H1 (cell line): ENCODE results near the gene PRCP. TPM values are rescaled to one million over a fixed set of nuclear protein-coding genes. Genes with fewer than 3 reads are reported as not detected.

Source experiments
- CTCF ChIA-PET: fragments of 300-600 bp; sonication (Branson Sonifier 250); formaldehyde crosslinking; loops from one replicate; lab custom pipeline; 2021; ENCODE audit not compliant: partially characterized antibody; lab: Charles Lee
- POLR2A ChIA-PET: fragments of 300-600 bp; sonication (Branson Sonifier 250); formaldehyde crosslinking; loops from one replicate; lab custom pipeline; 2021; ENCODE audit warnings: inconsistent platforms; ENCODE audit not compliant: partially characterized antibody; lab: Charles Lee
- DNase-seq, 2 experiments: peaks; one replicate each; pipeline versions ENCODE4 v3.0.0 to v3.0.0-alpha.2; 2010 to 2022; ENCODE audit warnings: low spot score in 2 of 2, low read depth in 1 of 2, mixed read lengths in 1 of 2
- FAIRE-seq: peaks from 2 replicates; lab custom pipeline; 2011; peaks lifted over from hg19 to GRCh38; lab: Jason Lieb, UNC
- H2AFZ ChIP-seq: 2 replicates; pipeline ENCODE4 v1.8.1; 2012; ENCODE audit warnings: low read length, inconsistent platforms
- H2AK5ac ChIP-seq: 2 replicates; pipeline ENCODE4 v1.6.1; 2013; ENCODE audit warnings: low read depth, low read length
- H2BK120ac ChIP-seq: replicated peaks from 2 replicates; pipeline ENCODE3; 2013; ENCODE audit warnings: low read depth, low read length, inconsistent platforms
- H2BK12ac ChIP-seq: 2 replicates; pipeline ENCODE4 v1.6.1; 2013; ENCODE audit warnings: low read depth, low read length
- H2BK15ac ChIP-seq: 2 replicates; pipeline ENCODE4 v1.6.1; 2013; ENCODE audit warnings: low read length
- H2BK20ac ChIP-seq: 2 replicates; pipeline ENCODE4 v1.6.1; 2013; ENCODE audit warnings: low read length
- H2BK5ac ChIP-seq: 2 replicates; pipeline ENCODE4 v1.6.1; 2013; ENCODE audit warnings: low read depth, low read length
- H3K14ac ChIP-seq: 2 replicates; pipeline ENCODE4 v1.6.1; 2013; ENCODE audit warnings: inconsistent platforms; ENCODE audit not compliant: insufficient read length
- H3K18ac ChIP-seq: 2 replicates; pipeline ENCODE4 v1.6.1; 2013; ENCODE audit warnings: low read length; ENCODE audit errors: extremely low read depth
- H3K23ac ChIP-seq: 2 replicates; pipeline ENCODE4 v1.6.1; 2013; ENCODE audit warnings: inconsistent platforms; ENCODE audit not compliant: insufficient read length
- H3K23me2 ChIP-seq: 2 replicates; pipeline ENCODE4 v1.6.1; 2013; ENCODE audit warnings: low read depth, low read length
- H3K27ac ChIP-seq: 2 replicates; pipeline ENCODE4 v1.6.1; 2011; ENCODE audit warnings: low read depth, low read length, inconsistent platforms
- H3K27me3 ChIP-seq, 4 experiments: replicated peaks in 1 of 4; 1 replicate in 1 of 4; 2 replicates in 3 of 4; pipeline versions ENCODE4 v1.6.1 to v1.8.1; 2011 to 2013; ENCODE audit warnings: low read length in 3 of 4, mild to moderate bottlenecking in 3 of 4, inconsistent platforms in 2 of 4, mixed read lengths in 2 of 4, moderate library complexity in 1 of 4; ENCODE audit not compliant: control insufficient read depth in 3 of 4, insufficient read depth in 3 of 4; ENCODE audit errors: extremely low read depth in 1 of 4
- H3K36me3 ChIP-seq, 4 experiments: 2 replicates each; pipeline versions ENCODE4 v1.6.1 to v1.8.1; 2011 to 2013; ENCODE audit warnings: mild to moderate bottlenecking in 4 of 4, low read length in 3 of 4, moderate library complexity in 2 of 4, control low read depth in 1 of 4, inconsistent platforms in 1 of 4; ENCODE audit not compliant: insufficient read depth in 4 of 4, control insufficient read depth in 2 of 4
- H3K4ac ChIP-seq: replicated peaks from 2 replicates; pipeline ENCODE3; 2013; ENCODE audit warnings: low read length, low read depth, mixed read lengths, inconsistent platforms; ENCODE audit not compliant: insufficient read length
- H3K4me1 ChIP-seq, 4 experiments: replicated peaks in 1 of 4; 1 replicate in 1 of 4; 2 replicates in 3 of 4; pipeline versions ENCODE4 v1.6.1 to v1.8.1; 2011 to 2013; ENCODE audit warnings: low read length in 3 of 4, inconsistent platforms in 2 of 4, mixed read lengths in 1 of 4; ENCODE audit not compliant: insufficient read depth in 4 of 4, control insufficient read depth in 3 of 4
- H3K4me2 ChIP-seq, 2 experiments: 2 replicates each; pipeline versions ENCODE4 v1.6.1 to v1.8.1; 2011 to 2013; ENCODE audit warnings: low read depth in 2 of 2, low read length in 2 of 2, control low read depth in 1 of 2, inconsistent platforms in 1 of 2, mild to moderate bottlenecking in 1 of 2; ENCODE audit not compliant: insufficient read depth in 1 of 2
- H3K4me3 ChIP-seq, 4 experiments: fragments of 200-600, 300-600 bp in 1 of 4; sonication (generic), shearing (Covaris generic), sonication (Bioruptor Twin) in 1 of 4; 2 replicates each; pipeline versions ENCODE4 v1.5.1 to v1.8.1; 2011 to 2016; ENCODE audit warnings: low read length in 4 of 4, low read depth in 3 of 4, control low read depth in 2 of 4, inconsistent platforms in 2 of 4, mild to moderate bottlenecking in 2 of 4, mixed read lengths in 1 of 4, moderate library complexity in 1 of 4; ENCODE audit not compliant: insufficient read depth in 2 of 4; ENCODE audit errors: extremely low read depth in 1 of 4
- H3K56ac ChIP-seq: replicated peaks from 2 replicates; pipeline ENCODE3; 2013; ENCODE audit warnings: low read depth, mild to moderate bottlenecking, mixed read lengths, low read length, inconsistent platforms; ENCODE audit not compliant: insufficient read length
- H3K79me1 ChIP-seq: 2 replicates; pipeline ENCODE4 v1.6.1; 2013; ENCODE audit warnings: low read depth, low read length, control low read depth
- H3K79me2 ChIP-seq, 2 experiments: 2 replicates each; pipeline versions ENCODE4 v1.6.1 to v1.8.1; 2012 to 2013; ENCODE audit warnings: low read length in 2 of 2, mild to moderate bottlenecking in 2 of 2, inconsistent platforms in 1 of 2; ENCODE audit not compliant: insufficient read depth in 2 of 2, control insufficient read depth in 1 of 2
- H3K9ac ChIP-seq, 4 experiments: replicated peaks in 1 of 4; 1 replicate in 1 of 4; 2 replicates in 3 of 4; pipeline versions ENCODE4 v1.6.1 to v1.8.1; 2011 to 2013; ENCODE audit warnings: low read depth in 3 of 4, low read length in 3 of 4, control low read depth in 2 of 4, mild to moderate bottlenecking in 2 of 4, moderate library complexity in 2 of 4, inconsistent platforms in 1 of 4; ENCODE audit errors: extremely low read depth in 1 of 4
- H3K9me3 ChIP-seq, 2 experiments: 2 replicates each; pipeline versions ENCODE4 v1.6.1 to v1.8.1; 2012 to 2013; ENCODE audit warnings: mild to moderate bottlenecking in 2 of 2, moderate library complexity in 2 of 2, control low read depth in 1 of 2, inconsistent platforms in 1 of 2, low read depth in 1 of 2, low read length in 1 of 2, mixed read lengths in 1 of 2; ENCODE audit not compliant: insufficient read depth in 2 of 2
- H4K20me1 ChIP-seq, 2 experiments: replicated peaks in 1 of 2; 2 replicates each; pipeline versions ENCODE3 to v1.8.1; 2011 to 2013; ENCODE audit warnings: inconsistent platforms in 2 of 2, low read length in 2 of 2, mild to moderate bottlenecking in 1 of 2; ENCODE audit not compliant: insufficient read depth in 2 of 2, control insufficient read depth in 1 of 2
- H4K5ac ChIP-seq: 2 replicates; pipeline ENCODE4 v1.6.1; 2013; ENCODE audit warnings: low read length, low read depth, mixed read lengths, inconsistent platforms; ENCODE audit not compliant: insufficient read length
- H4K8ac ChIP-seq: 2 replicates; pipeline ENCODE4 v1.8.0; 2013; ENCODE audit warnings: mild to moderate bottlenecking, moderate library complexity, low read length, inconsistent platforms; ENCODE audit not compliant: insufficient read depth; ENCODE audit errors: extremely low read depth
- H4K91ac ChIP-seq: replicated peaks from 2 replicates; pipeline ENCODE3; 2013; ENCODE audit warnings: low read length, mixed read lengths, inconsistent platforms; ENCODE audit not compliant: insufficient read length
- HDAC2 ChIP-seq, 2 experiments: fragments of 300-600 bp in 1 of 2; sonication (generic) in 1 of 2; IDR thresholded peaks; 2 replicates each; pipeline ENCODE4 v1.6.1; 2011 to 2012; ENCODE audit warnings: low read depth in 2 of 2, low read length in 2 of 2, mild to moderate bottlenecking in 2 of 2, moderate library complexity in 2 of 2, borderline replicate concordance in 1 of 2, inconsistent platforms in 1 of 2
- NRF1 ChIP-seq: IDR thresholded peaks from 2 replicates; pipeline ENCODE4 v1.6.1; 2011; ENCODE audit warnings: mild to moderate bottlenecking, low read depth, low read length, improper control_type of control experiment
- RFX5 ChIP-seq: IDR thresholded peaks from 2 replicates; pipeline ENCODE4 v1.6.1; 2011; ENCODE audit warnings: low read depth, low read length, improper control_type of control experiment, borderline replicate concordance
- WGBS, 2 experiments: shearing (Covaris generic) in 1 of 2; methylation state at CpG; one replicate each; pipeline versions ENCODE4 v1.1.6 to v1.1.7; 2013 to 2015; ENCODE audit warnings: low lambda C conversion rate in 2 of 2, mixed read lengths in 2 of 2, inconsistent platforms in 1 of 2, low coverage in 1 of 2, missing lambda C conversion rate in 1 of 2; ENCODE audit not compliant: insufficient replicate concordance in 2 of 2, insufficient coverage in 1 of 2, insufficient read length in 1 of 2; ENCODE audit errors: extremely low coverage in 1 of 2, missing lambda C conversion rate in 1 of 2; 5-methylcytosine and 5-hydroxymethylcytosine counted together
- polyA plus RNA-seq, 7 experiments: library from polyadenylated mRNA; depleted of rRNA in 3 of 7; stranded (reverse) in 5 of 7; unstranded in 2 of 7; fragments of >200 nt in 5 of 7; fragments of 200-250 nt in 2 of 7; gene quantifications; 1 replicate in 5 of 7; 2 replicates in 1 of 7; 4 replicates in 1 of 7; pipeline versions ENCODE4 v1.2.1 to v1.2.3, GENCODE V29; 2011 to 2013; ENCODE audit warnings: missing spikeins in 2 of 7, mixed read lengths in 2 of 7
- total RNA-seq: library from RNA; stranded (reverse); fragmentation: NEBNext Ultra II Directional; extraction: Animal tissue kit (Norgen Biotek cat#: 25700); gene quantifications from 2 replicates; pipeline ENCODE4 v1.2.1, GENCODE V29; 2021

PRCP gene
- total and polyA plus RNA-seq, 2 of the 8 experiments (the other 6 are each of a cell fraction or from before 2014, with no cell fraction given), result 63.8 to 84.4 TPM

GRCh38 chr11:82936261-82936660 lies 36.0 kb upstream of the PRCP start:
- ChIA-PET POLR2A (no interaction called here), CTCF (interaction anchor here (0.6 to 2.6 kb wide), 4 partner anchors 10 to 29 kb away, joined by 3 to 16 read pairs (median 4); no protein-coding TSS in a partner anchor)
- Histone ChIP-seq H2BK5ac (no peak overlapping the region), H3K23ac (no peak overlapping the region), H2BK12ac (no peak overlapping the region), H4K8ac (no peak overlapping the region), H3K18ac (no peak overlapping the region), H2AK5ac (no peak overlapping the region), H3K4me3 (no peak overlapping the region), H3K79me1 (no peaks in the 10 kb centered on the region), H3K27ac (no peak overlapping the region), H2BK15ac (no peak overlapping the region), H3K14ac (no peak overlapping the region), H3K4ac (no peak overlapping the region), H2BK20ac (no peak overlapping the region), H3K79me2 (no peaks in the 10 kb centered on the region), H3K9me3 (no peaks in the 10 kb centered on the region), H4K91ac (no peak overlapping the region), H3K36me3 (peaks cover 10 to 35% (median 21%) of the 10 kb centered on the region in 4 experiments), H3K27me3 (no peaks in the 10 kb centered on the region), H2BK120ac (no peak overlapping the region), H4K5ac (no peak overlapping the region), H3K56ac (no peak overlapping the region), H4K20me1 (no peaks in the 10 kb centered on the region), H3K9ac (no peak overlapping the region), H3K4me2 (no peak overlapping the region), H3K4me1 (no peaks in the 10 kb centered on the region), H3K23me2 (no peaks in the 10 kb centered on the region; the same call in 1 of the 2 replicates), H2AFZ (no peak overlapping the region)
- WGBS, 2 experiments, result 87% methylated on average over 3 of the region's 3 CpGs; no CpG with 5 or more reads in 1 of the 2 experiments
- no peak for FAIRE-seq
- TF ChIP-seq NRF1 (no peak), HDAC2 (IDR thresholded peaks at IDR 0.05; ENCODE audit: borderline replicate concordance in 1 of 2, low read depth in 2 of 2, low read length in 2 of 2) (no peak), RFX5 (no peak)
- no peak for DNase-seq
